CD14-positive monocyte (primary cell): ENCODE data around the gene KCNQ1OT1. TPM values are rescaled to one million over a fixed set of nuclear protein-coding genes. Genes with fewer than 3 reads are reported as not detected.

Experiments
- DNase-seq, 3 donors: peaks; one replicate each; pipeline ENCODE4 v3.0.0-alpha.2; 2011 to 2022
- H2AFZ ChIP-seq: 2 replicates; pipeline ENCODE4 v1.6.0; 2012; ENCODE audit warnings: mild to moderate bottlenecking, low read depth, low read length, inconsistent platforms; ENCODE audit not compliant: insufficient read depth, poor library complexity, severe bottlenecking
- H3K27ac ChIP-seq, 2 donors: 1 replicate in 1 of 2; 2 replicates in 1 of 2; pipeline ENCODE4 v1.5.1; 2012 to 2013; ENCODE audit warnings: low read length in 2 of 2, control low read depth in 1 of 2, inconsistent platforms in 1 of 2, low read depth in 1 of 2, mild to moderate bottlenecking in 1 of 2
- H3K27me3 ChIP-seq, 2 donors: one replicate each; pipeline versions ENCODE4 v1.6.0 to v1.6.1; 2011 to 2013; ENCODE audit warnings: low read length in 2 of 2; ENCODE audit not compliant: control insufficient read depth in 2 of 2, insufficient read depth in 2 of 2
- H3K36me3 ChIP-seq, 2 donors: replicated peaks in 1 of 2; 1 replicate in 1 of 2; 2 replicates in 1 of 2; pipeline versions ENCODE4 v1.5.1 to v1.6.1; 2012 to 2013; ENCODE audit warnings: low read length in 2 of 2, control low read depth in 1 of 2, inconsistent platforms in 1 of 2, mild to moderate bottlenecking in 1 of 2; ENCODE audit not compliant: insufficient read depth in 2 of 2, control insufficient read depth in 1 of 2
- H3K4me1 ChIP-seq, 2 donors: 1 replicate in 1 of 2; 2 replicates in 1 of 2; pipeline versions ENCODE4 v1.5.1 to v1.6.1; 2012 to 2013; ENCODE audit warnings: low read length in 2 of 2, control low read depth in 1 of 2, inconsistent platforms in 1 of 2, mild to moderate bottlenecking in 1 of 2, moderate library complexity in 1 of 2; ENCODE audit not compliant: insufficient read depth in 2 of 2, control insufficient read depth in 1 of 2
- H3K4me2 ChIP-seq: replicated peaks from 2 replicates; pipeline ENCODE3; 2012; ENCODE audit warnings: low read length, moderate library complexity, mild to moderate bottlenecking; ENCODE audit not compliant: poor library complexity, severe bottlenecking; ENCODE audit errors: extremely low read depth
- H3K4me3 ChIP-seq, 3 experiments: fragments of 200-600 bp in 1 of 3; sonication (generic) in 1 of 3; replicated peaks in 1 of 3; 1 replicate in 2 of 3; 2 replicates in 1 of 3; pipeline ENCODE4 v1.5.1; 2011 to 2013; ENCODE audit warnings: low read length in 3 of 3, mild to moderate bottlenecking in 3 of 3, control low read depth in 2 of 3, low read depth in 2 of 3, inconsistent platforms in 1 of 3, moderate library complexity in 1 of 3
- H3K79me2 ChIP-seq: 2 replicates; pipeline ENCODE4 v1.6.0; 2012; ENCODE audit warnings: mild to moderate bottlenecking, control low read depth, inconsistent platforms, low read length, moderate library complexity; ENCODE audit not compliant: insufficient read depth
- H3K9ac ChIP-seq: 2 replicates; pipeline ENCODE4 v1.6.0; 2017; ENCODE audit warnings: low read length, mild to moderate bottlenecking; ENCODE audit not compliant: insufficient read depth, poor library complexity, severe bottlenecking
- H3K9me3 ChIP-seq, 2 donors: replicated peaks in 1 of 2; 1 replicate in 1 of 2; 2 replicates in 1 of 2; pipeline versions ENCODE4 v1.5.1 to v1.6.1; 2012 to 2013; ENCODE audit warnings: low read length in 2 of 2, control low read depth in 1 of 2; ENCODE audit not compliant: control insufficient read depth in 1 of 2, insufficient read depth in 1 of 2
- H4K20me1 ChIP-seq: 2 replicates; pipeline ENCODE4 v1.6.0; 2012; ENCODE audit warnings: mild to moderate bottlenecking, low read length, control low read depth, moderate library complexity; ENCODE audit not compliant: insufficient read depth
- H3K27ac Mint-ChIP-seq, 7 donors: one replicate each; pipeline ENCODE4 v1.8.0; 2020; ENCODE audit warnings: mild to moderate bottlenecking in 7 of 7, mixed read lengths in 7 of 7, moderate library complexity in 6 of 7, inconsistent platforms in 2 of 7
- H3K27me3 Mint-ChIP-seq, 3 donors: one replicate each; pipeline ENCODE4 v1.8.0; 2021 to 2022; ENCODE audit warnings: low read depth in 3 of 3, mild to moderate bottlenecking in 3 of 3, mixed read lengths in 3 of 3, moderate library complexity in 3 of 3, inconsistent platforms in 1 of 3
- H3K36me3 Mint-ChIP-seq, 2 donors: one replicate each; pipeline ENCODE4 v1.8.0; 2020; ENCODE audit warnings: mixed read lengths in 2 of 2, inconsistent platforms in 1 of 2, mild to moderate bottlenecking in 1 of 2
- H3K4me1 Mint-ChIP-seq: one replicate; pipeline ENCODE4 v1.8.0; 2020; ENCODE audit warnings: mild to moderate bottlenecking, mixed read lengths
- H3K4me3 Mint-ChIP-seq, 2 donors: one replicate each; pipeline ENCODE4 v1.8.0; 2020; ENCODE audit warnings: mild to moderate bottlenecking in 2 of 2, mixed read lengths in 2 of 2, moderate library complexity in 1 of 2
- H3K9me3 Mint-ChIP-seq, 7 donors: one replicate each; pipeline ENCODE4 v1.8.0; 2020 to 2022; ENCODE audit warnings: mixed read lengths in 7 of 7, mild to moderate bottlenecking in 6 of 7, moderate library complexity in 6 of 7, inconsistent platforms in 2 of 7
- CTCF ChIP-seq: fragments of 200-600 bp; IDR thresholded peaks from one replicate; pipeline ENCODE4 v1.8.0; 2022; ENCODE audit warnings: antibody characterized with exemption, mild to moderate bottlenecking
- WGBS: methylation state at CpG from one replicate; pipeline ENCODE4 v1.1.5; 2013; ENCODE audit warnings: missing lambda C conversion rate; ENCODE audit not compliant: insufficient coverage; 5-methylcytosine and 5-hydroxymethylcytosine counted together
- intact Hi-C, 2 donors: fragments of 100-400 bp; cut with micrococcal nuclease; formaldehyde crosslinking; loops; one replicate each; pipeline versions ENCODE4 v1.15.0 to v1.15.1; 2023
- polyA plus RNA-seq, 3 donors: library from polyadenylated mRNA; depleted of rRNA in 1 of 3; unstranded in 2 of 3; stranded (reverse) in 1 of 3; fragments of 300-500 nt in 2 of 3; fragments of >200 nt in 1 of 3; fragmentation: Illumina TruSeq in 2 of 3; gene quantifications; 1 replicate in 2 of 3; 2 replicates in 1 of 3; pipeline ENCODE4 v1.2.3, GENCODE V29; 2012 to 2021

Gene KCNQ1OT1
- polyA plus RNA-seq, 3 donors = 0.01 to 0.04 (median 0.03) TPM

- H4K20me1 ChIP-seq = peaks cover 71% of the 10 kb centered on the region
- Mint-ChIP-seq H3K27me3 (peaks cover 0 to 1% (median 0%) of the 10 kb centered on the region in 3 donors), H3K4me1 (no peaks in the 10 kb centered on the region), H3K27ac (no peak overlapping the region), H3K36me3 (peaks cover 48 to 70% of the 10 kb centered on the region in 2 donors), H3K4me3 (no peak overlapping the region), H3K9me3 (peaks cover 0 to 3% (median 0%) of the 10 kb centered on the region in 7 donors)
- no peak overlapping the region for H3K4me2 ChIP-seq
- H3K79me2 ChIP-seq = no peaks in the 10 kb centered on the region
- H3K4me1 ChIP-seq = no peaks in the 10 kb centered on the region
- no peaks in the 10 kb centered on the region for H3K27me3 ChIP-seq
- no peak for TF ChIP-seq CTCF
- no peak overlapping the region for H2AFZ ChIP-seq
- peaks cover 73 to 92% of the 10 kb centered on the region in 2 donors for H3K36me3 ChIP-seq
- intact Hi-C loops = no loop called here
- no peak for DNase-seq
- H3K9ac ChIP-seq = no peak overlapping the region
- H3K4me3 ChIP-seq = no peak overlapping the region
- H3K27ac ChIP-seq = no peak overlapping the region
- no peaks in the 10 kb centered on the region for H3K9me3 ChIP-seq
- WGBS = 96% methylated on average over 2 of the region's 5 CpGs
Observed at GRCh38 chr11:2586793-2587131, 113.0 kb downstream of the KCNQ1OT1 start.

- no peak for TF ChIP-seq CTCF
- WGBS = 95% methylated on average over 17 of the region's 18 CpGs
- Mint-ChIP-seq H3K27me3 (peaks cover 0 to 1% (median 0%) of the 10 kb centered on the region in 3 donors), H3K36me3 (peaks cover 44 to 68% of the 10 kb centered on the region in 2 donors), H3K4me3 (no peak overlapping the region), H3K9me3 (peaks cover 0 to 3% (median 0%) of the 10 kb centered on the region in 7 donors), H3K27ac (no peak overlapping the region), H3K4me1 (no peaks in the 10 kb centered on the region)
- Histone ChIP-seq H3K79me2 (no peaks in the 10 kb centered on the region), H3K9me3 (no peaks in the 10 kb centered on the region), H3K27me3 (no peaks in the 10 kb centered on the region), H3K4me3 (no peak overlapping the region), H3K4me1 (no peaks in the 10 kb centered on the region), H3K27ac (no peak overlapping the region), H3K36me3 (peaks cover 74 to 87% of the 10 kb centered on the region in 2 donors), H3K9ac (no peak overlapping the region), H2AFZ (no peak overlapping the region), H3K4me2 (no peak overlapping the region), H4K20me1 (peaks cover 74% of the 10 kb centered on the region)
- intact Hi-C loops = no loop called here
- DNase-seq = peak in 1 of 3 donors; percentile 1
Observed at GRCh38 chr11:2586087-2586792, 113.6 kb downstream of the KCNQ1OT1 start.
